ENCODE measurements around the gene NAXE.
"Not testable (repeated sequence)": the region's sequence is repeated elsewhere in the genome, so short reads cannot be mapped to it uniquely, and the experiment has no call there.

Gene NAXE

DNA sequence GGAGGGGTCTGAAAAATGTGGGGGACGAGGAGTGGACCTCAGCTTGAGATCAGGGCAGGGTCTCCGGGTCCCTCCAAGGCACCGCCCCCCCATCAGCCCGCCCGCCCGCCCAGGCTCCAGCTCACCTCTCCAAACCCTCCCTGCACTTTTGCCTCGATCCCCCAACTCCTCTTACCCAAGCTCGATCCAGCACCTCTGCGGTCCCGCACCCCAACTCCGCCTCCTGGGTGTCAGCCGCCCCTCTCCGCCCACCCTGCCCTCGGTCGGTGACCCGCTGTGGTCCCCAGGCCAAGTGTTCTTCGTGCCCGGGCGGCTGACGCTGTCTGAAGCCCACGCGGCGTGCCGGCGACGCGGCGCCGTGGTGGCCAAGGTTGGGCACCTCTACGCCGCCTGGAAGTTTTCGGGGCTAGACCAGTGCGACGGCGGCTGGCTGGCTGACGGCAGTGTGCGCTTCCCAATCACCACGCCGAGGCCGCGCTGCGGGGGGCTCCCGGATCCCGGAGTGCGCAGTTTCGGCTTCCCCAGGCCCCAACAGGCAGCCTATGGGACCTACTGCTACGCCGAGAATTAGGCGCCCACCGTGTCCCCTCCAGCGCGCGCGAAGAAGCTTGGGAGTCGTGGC is 33.3 kb downstream of the NAXE start:
- DNase-seq: no peak

DNA sequence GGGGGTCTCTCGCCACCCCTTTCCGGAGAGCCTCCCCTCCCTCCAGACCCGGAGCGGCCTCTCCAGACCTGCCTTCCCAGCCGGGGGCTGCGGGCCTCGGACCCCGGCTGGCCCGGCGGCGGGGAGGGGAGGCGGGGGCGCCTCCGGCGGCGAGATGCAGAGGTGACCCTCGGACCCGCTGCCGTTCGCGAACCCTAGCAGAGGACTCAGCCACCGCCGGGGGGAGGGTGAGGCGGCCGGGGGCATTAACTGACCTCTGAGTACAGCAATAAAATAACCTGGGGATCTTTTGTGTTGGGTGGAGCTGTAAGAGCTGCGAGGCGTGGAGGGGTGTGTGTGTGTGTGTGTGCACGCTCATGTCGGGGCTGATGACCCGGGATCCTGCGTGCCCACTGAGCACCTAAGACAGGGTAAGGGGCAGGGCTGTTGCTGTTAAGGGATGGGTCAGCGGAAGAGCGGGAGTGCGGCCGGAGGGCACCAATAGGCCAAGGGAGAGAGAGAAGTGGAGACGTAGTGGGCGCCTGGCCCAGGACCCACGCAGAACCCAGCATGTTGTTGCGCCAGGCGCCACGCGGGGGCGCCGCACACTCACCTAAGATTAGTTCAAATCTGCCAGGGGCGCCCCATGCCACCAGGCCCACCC is 34.0 kb downstream of the NAXE start:
- peak; percentile 36 to 39 for DNase-seq

- no peak for DNase-seq
Measured at GRCh38 chr1:156626079-156626438, 34.5 kb downstream of the NAXE start.

- peak; percentile 43 to 54 for DNase-seq
Measured at GRCh38 chr1:156627313-156627880, 35.8 kb downstream of the NAXE start.

- no peak for DNase-seq
Measured at GRCh38 chr1:156629823-156630449, 38.4 kb downstream of the NAXE start.

DNA sequence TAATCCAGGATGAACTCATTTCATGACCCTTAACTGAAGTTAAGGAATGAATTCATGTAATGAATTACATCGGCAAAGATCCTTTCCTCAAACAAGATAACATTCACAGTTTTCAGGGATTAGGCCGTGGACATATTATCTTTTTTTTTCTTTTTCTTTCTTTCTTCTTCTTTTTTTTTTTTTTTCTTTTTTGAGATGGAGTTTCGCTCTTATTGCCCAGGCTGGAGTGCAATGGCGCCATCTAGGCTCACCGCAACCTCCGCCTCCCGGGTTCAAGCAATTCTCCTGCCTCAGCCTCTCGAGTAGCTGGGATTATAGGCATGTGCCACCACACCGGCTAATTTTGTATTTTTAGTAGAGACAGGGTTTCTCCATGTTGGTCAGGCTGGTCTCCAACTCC is 39.6 kb downstream of the NAXE start:
- DNase-seq: not testable (repeated sequence)

DNA sequence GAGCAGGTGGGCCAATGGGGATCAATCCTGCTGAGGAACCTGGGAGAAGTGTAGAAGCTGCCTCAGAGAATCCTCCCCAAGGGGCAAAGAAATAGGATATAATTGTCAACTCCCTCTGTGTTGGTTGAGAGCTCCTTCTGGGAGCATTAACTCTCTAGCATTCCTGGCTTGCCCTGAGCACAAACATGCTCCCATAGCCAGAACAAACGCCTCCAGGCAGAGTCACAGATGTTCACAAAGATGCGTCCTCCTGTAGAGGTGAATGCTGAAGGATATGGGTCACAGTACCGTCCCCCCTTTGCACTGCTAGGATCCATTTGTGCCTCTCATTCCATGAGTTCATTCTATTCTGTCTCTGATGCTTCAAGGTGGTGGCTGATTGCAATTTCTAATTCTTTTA is 40.8 kb downstream of the NAXE start:
- DNase-seq: no peak

GRCh38 chr1:156638189-156638985 is 46.8 kb downstream of the NAXE start:
- DNase-seq: no peak

GRCh38 chr1:156639601-156640101 is 48.1 kb downstream of the NAXE start:
- no peak for DNase-seq

DNA sequence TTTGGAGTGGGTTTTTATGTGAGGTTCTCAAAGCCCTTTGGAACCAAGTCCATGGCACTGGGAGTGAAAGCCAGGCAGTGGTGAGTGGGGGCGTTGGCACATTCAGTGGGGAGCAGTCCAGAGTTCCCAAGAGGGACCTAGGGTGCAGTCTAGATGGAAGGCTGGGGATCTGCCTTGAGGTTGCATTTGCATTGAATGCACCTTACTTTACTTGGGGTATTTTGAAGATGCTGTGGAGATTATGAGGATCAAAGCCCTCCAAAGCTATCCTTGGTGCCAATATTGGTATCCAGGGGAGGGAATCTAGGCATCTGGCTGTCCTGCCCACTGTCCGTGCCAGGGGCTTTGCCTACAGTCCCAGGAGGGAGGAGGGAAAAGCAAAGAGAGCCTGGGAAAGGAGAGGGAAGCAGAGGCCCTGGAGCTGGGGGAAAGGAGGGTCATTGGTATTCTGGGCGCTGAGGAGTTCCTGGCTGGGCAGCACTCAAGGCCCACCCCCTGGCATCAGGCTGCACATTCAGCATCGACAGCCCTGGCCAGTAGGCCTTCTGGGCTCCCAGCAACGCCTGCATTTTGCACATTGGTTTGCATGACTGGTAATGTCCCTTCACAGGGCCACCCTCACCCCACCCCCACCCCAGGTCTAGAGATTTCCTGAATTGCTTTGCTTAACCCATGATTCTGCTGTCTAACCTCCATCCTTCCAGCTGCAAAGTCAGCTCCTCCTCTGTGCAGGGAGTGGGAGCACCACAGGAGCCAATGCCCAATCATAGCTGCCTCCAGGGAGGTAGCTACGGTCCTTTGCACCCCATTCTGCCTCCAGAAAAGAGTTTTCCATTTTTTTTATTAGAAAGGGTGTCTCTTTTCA is 49.5 kb downstream of the NAXE start:
- no peak for DNase-seq

DNA sequence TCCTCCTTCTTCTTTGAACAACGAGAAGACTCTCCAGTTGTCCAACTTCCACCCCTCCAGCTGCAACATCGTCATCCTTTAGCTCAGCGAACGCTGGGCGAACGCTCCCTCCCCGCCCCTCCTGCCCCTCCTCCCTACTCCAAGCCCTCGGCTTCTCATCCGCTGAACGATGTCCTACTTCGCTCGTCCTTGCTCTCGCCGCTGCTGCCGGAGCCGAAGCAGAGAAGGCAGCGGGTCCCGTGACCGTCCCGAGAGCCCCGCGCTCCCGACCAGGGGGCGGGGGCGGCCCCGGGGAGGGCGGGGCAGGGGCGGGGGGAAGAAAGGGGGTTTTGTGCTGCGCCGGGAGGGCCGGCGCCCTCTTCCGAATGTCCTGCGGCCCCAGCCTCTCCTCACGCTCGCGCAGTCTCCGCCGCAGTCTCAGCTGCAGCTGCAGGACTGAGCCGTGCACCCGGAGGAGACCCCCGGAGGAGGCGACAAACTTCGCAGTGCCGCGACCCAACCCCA is 50.2 kb downstream of the NAXE start, which contains the start of gene BCAN:
TSS of gene BCAN (plus strand) at position 357 of the 504 bp plus-strand sequence. CDS start 3,938 bp downstream, outside the sequence.
- DNase-seq: no peak

DNA sequence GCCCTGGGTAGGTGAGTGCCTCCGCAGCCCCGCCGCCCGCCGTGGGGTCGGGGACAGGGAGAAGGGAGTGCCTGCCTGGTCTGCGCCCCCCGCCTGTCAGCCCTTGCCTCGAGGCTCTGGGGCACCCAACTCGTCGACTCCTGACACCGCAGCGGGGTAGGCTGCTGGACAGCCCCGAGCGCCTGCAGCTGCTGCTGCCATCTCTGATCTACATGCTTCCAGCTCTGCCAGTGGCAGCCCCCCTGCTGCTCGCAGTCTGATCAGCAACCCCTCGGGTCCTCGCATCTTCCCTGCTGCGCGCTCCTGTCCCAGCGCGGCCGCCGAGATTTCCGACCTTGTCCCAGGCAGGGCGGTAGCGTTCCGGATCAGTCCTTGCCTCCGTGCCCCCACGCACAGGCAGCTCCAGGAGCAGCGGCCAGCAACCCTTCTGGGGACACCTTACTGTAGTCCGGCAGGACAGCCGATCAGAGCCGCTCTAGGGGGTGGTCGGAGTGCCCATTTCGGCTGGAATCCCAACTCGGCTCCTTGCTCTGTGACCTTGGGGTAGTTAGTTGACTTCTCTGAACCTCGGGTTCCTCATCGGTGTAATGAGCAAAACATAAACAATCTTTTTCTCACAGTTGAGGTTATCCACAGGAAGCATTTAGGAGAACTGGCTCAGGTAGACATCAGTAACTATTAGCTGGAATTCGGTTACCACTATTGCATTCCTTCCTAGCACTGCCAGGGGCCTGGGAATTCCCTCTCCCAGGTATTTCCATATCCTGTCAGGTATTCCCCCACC is 50.9 kb downstream of the NAXE start:
- DNase-seq: no peak

GRCh38 chr1:156643049-156643777 is 51.6 kb downstream of the NAXE start:
- no peak for DNase-seq

GRCh38 chr1:156643778-156644092 is 52.2 kb downstream of the NAXE start:
- DNase-seq: peak; percentile 88 to 92

Measured in Kasumi-1 (cell line).